Fibroblast of mammary gland (primary cell): ENCODE results near the gene SART3.

Experiments used
- DNase-seq: peaks from one replicate; pipeline ENCODE4 v3.0.0-alpha.2; 2010; ENCODE audit warnings: low read depth
- H3K4me3 ChIP-seq: 2 replicates; pipeline ENCODE4 v1.5.1; 2011; ENCODE audit warnings: low read depth, mild to moderate bottlenecking, low read length, moderate library complexity; ENCODE audit not compliant: control insufficient read depth
- TF ChIP-seq, protein P1 (sequence below): conservative IDR thresholded peaks from 2 replicates; pipeline ENCODE4 v1.5.1; 2011; ENCODE audit warnings: low read depth, low read length, inconsistent platforms; ENCODE audit not compliant: control insufficient read depth, insufficient read depth

SART3 gene

DNA sequence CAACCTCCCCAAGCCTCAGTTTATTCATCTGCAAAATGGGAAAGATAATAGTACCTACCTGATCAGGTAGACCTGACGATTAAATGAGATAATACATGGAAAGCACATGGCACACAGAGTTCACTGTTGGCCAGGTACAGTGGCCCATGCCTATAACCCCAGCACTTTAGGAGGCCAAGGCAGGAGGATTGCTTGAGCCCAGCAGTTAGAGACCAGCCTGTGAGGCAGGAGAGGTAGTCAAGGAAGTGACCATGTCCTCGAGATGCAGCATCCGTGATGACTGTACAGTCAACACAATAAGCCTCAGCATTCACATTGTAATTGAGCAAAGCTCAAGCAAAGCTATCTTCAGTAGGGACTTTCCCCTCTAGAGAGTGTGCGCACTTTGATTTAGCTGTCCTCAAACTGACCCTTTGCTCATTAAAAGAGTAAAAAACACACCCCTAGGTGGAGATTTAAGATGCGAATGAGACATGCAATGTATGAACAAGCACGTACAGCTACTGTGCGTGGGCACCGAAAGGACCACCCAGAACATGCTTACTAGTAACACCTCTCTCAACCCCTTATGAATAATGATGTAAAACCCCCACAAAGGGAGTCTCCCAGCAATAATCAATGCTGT is 11.3 kb upstream of the SART3 start:
- TF ChIP-seq, protein P1, sequence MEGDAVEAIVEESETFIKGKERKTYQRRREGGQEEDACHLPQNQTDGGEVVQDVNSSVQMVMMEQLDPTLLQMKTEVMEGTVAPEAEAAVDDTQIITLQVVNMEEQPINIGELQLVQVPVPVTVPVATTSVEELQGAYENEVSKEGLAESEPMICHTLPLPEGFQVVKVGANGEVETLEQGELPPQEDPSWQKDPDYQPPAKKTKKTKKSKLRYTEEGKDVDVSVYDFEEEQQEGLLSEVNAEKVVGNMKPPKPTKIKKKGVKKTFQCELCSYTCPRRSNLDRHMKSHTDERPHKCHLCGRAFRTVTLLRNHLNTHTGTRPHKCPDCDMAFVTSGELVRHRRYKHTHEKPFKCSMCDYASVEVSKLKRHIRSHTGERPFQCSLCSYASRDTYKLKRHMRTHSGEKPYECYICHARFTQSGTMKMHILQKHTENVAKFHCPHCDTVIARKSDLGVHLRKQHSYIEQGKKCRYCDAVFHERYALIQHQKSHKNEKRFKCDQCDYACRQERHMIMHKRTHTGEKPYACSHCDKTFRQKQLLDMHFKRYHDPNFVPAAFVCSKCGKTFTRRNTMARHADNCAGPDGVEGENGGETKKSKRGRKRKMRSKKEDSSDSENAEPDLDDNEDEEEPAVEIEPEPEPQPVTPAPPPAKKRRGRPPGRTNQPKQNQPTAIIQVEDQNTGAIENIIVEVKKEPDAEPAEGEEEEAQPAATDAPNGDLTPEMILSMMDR = no peak

GRCh38 chr12:108571609-108572165 is 10.7 kb upstream of the SART3 start:
- H3K4me3 ChIP-seq = no peak overlapping the region
- TF ChIP-seq, protein P1 = no peak
- DNase-seq = no peak

More for the DNA sequence above, 11.3 kb upstream of the SART3 start:
- H3K4me3 ChIP-seq = no peak overlapping the region
- DNase-seq = no peak

DNA sequence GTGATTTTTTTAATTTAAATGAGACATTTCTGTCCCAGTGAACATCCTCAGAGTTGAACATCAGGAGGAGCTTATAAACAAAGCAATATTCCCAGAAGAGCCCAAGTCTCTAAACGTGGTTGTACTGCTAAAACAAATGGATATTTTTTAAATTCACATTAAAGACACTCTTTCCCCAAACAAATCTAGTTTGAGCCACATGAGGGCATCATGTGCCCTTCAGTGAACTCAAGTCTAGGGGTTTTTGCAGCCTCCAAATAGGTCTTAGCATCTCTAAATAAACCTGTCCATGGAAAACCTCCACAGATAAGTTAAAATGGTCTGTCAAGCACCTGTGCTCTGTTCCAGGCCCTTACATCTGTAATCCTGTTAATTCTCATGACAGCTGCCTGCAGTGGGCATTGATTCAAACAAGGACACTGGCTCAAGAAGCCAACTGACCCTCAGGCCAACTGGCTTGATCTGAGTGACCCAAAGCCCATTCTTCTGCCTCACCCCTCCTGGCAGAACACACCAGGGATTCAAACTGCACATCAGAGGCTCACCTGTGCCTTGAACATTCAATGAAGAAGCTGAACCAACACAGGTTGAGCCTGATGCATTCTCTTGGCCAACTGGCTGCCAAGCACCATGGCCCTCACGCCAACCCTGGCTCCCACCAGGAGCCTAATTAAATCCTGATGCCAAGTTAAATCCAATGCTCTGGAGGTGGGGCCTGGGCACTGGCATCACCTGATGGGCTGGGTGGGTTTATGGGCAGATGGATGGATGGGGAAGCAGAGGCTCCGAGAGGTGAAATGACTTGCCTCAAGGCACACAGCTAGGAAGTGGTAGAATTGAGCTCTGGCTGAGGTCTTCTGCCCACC is 10.0 kb upstream of the SART3 start:
- TF ChIP-seq, protein P1 = peak; percentile 60
- peak; percentile 79 for DNase-seq
- no peak overlapping the region for H3K4me3 ChIP-seq

- TF ChIP-seq, protein P1 = no peak
- DNase-seq = no peak
- H3K4me3 ChIP-seq = no peak overlapping the region
Measured at GRCh38 chr12:108568338-108569154, 7.6 kb upstream of the SART3 start.

GRCh38 chr12:108567406-108568337 is 6.7 kb upstream of the SART3 start:
- peak; percentile 14 for DNase-seq
- TF ChIP-seq, protein P1 = no peak
- H3K4me3 ChIP-seq = no peak overlapping the region
